Germinal center (tissue), 1 donor: ENCODE data around the gene ADRA2B.

Source experiments
- DNase-seq: peaks from one replicate; pipeline ENCODE4 v3.0.0; 2012; ENCODE audit warnings: mixed read lengths, low spot score

Gene ADRA2B

DNA sequence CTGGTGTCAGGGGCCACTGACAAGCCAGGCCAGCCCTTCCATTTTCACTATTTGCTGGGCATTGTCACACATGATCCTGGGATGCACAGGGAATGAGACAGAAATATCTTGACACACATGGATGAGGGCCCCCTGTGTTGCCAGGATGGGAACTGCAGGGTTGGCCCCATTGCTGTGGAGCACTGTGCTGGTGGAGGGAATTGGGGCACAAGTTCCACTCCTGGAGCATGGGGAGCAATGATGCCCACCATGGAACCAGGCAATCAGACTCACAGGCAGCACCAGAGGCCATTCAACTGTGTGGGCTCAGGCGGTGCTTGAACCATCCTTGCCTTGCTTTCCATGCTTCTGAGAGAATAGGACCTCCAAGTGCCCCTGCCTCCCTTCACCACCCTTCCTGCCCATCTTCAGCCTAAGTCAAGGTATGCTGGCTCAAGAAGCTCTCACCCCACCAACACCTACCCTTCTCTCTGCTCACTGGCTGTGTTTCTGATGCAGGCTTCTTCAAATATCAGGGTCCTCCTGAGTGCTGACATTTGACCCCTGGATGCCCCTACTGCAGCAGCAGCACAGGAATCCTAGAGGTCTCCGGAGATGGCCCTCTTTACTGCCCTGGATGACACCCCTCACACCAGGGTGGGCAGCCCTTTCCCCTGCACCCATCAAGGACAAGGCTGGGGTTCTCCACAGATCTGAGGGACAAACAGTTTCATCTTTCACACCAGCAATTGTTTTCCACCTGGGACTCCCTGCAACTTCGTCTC is 11.0 kb downstream of the ADRA2B start:
- no peak for DNase-seq

DNA sequence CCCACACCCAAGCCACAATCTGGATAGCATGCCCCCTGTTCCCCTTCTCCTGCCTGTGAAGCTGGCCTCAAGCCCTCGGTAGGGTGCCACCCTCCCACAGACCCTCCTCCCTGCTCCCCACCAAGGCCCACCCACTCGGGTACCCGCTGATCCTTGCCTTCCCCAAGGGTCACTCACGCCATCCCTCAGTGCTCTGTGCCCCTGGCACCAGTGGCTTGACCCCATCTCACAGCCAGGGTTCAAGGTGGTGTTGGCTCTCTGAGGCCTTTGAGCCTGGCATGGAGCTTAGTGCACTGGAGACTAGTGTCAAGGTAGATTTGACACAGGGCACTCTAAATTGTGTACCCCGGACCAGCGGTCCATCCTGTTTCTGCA is 11.9 kb downstream of the ADRA2B start:
- no peak for DNase-seq

DNA sequence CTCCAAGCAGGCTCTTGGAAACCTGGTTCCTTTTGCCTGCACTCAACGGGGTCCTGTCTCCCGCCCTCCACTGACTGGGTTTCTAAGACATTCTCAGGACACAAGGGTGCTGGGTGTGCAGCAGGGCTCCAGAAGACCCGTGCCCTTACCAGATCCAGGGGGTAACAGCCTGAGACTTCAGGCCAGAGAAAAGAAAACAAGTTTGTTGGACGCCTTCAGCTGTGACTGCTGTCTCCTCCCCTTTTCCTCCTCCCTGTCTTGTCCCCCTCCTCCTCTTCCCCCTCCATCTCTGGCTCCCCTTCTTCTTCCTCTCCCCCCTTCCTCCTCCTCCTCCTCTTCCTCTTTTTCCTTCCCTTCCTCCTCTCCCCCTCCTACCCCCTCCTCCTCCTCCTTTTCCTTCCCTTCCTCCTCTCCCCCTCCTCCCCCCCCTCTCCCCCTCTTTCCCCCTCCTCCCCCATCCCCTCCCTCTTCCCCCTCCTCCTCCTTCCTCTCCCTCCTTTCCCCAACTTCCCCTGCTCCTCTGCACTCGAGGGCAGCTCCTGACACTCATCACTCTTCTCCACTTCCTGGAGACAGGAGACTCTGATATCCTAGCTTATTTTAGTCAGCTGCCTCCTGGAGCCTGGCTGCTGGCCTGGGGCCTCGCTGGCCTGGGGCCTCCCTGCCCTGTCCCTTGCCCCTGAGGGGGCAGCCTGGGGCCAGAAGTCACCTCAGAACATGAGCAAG is 12.4 kb downstream of the ADRA2B start:
- DNase-seq, result no peak

DNA sequence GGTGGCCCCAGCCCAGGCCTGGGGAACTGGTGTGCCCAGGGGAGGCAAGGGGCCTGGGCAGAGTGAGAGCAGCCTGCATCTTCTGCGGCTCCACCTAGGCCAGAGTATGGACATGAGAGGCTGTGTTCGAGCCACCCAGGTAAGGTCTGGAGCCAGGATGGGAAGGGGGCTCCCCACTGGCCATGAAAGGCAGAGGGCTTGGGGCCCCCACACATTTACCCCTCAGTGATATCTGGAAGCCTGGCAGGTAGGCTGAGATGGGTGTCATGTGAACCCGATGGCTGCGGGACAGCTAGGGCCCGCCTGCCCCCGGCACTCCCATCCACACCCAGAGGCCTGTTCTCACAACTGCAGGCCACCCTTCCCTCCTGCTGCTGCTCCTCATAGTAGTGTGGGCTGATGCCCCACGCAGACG is 13.2 kb downstream of the ADRA2B start:
- DNase-seq, result no peak

DNA sequence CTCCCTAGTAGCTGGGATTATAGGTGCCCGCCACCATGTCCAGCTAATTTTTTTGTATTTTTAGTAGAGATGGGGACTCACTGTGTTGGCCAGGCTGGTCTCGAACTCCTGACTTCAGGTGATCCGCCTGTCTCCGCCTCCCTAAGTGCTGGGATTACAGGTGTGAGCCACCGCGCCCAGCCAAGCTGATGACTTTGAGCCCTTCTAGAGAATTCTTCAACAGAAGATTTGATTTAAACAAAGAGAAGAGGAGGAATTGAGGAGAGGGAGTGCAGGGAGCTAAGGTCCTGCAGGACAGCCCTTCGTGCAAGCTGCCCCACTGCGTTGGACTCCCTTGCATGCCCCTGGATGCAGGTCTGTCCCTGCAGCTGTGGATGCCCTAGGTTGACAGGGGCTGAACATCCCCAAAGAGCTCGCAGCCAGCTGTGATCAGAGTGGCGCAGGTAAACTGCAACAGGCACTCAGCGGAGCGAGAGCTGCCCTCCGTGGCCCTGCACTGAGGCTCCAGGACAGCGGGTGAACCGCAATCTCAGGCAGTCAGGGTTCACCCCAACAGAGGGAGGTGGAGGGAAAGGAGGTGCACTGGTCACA is 13.7 kb downstream of the ADRA2B start:
- no peak for DNase-seq

DNA sequence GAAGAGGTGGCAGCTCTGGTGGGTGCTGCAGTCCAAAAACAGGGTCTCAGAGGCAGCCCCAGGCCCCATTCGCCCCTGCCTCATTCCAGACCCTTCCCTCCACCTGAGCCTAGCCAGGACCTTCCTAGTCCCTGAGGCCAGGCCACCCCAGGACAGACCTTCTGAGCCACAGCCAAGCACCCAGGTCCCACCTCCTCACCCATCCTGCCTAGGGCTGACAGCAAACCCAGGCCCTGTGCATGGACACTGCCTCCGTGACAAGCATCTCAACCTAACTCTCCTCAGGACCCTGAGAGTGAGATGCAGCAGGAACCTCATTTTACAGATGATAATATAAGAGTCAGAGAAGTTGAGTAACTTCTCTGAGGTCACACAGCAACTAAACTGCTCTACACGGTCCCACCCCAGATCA is 15.5 kb downstream of the ADRA2B start:
- no peak for DNase-seq

DNA sequence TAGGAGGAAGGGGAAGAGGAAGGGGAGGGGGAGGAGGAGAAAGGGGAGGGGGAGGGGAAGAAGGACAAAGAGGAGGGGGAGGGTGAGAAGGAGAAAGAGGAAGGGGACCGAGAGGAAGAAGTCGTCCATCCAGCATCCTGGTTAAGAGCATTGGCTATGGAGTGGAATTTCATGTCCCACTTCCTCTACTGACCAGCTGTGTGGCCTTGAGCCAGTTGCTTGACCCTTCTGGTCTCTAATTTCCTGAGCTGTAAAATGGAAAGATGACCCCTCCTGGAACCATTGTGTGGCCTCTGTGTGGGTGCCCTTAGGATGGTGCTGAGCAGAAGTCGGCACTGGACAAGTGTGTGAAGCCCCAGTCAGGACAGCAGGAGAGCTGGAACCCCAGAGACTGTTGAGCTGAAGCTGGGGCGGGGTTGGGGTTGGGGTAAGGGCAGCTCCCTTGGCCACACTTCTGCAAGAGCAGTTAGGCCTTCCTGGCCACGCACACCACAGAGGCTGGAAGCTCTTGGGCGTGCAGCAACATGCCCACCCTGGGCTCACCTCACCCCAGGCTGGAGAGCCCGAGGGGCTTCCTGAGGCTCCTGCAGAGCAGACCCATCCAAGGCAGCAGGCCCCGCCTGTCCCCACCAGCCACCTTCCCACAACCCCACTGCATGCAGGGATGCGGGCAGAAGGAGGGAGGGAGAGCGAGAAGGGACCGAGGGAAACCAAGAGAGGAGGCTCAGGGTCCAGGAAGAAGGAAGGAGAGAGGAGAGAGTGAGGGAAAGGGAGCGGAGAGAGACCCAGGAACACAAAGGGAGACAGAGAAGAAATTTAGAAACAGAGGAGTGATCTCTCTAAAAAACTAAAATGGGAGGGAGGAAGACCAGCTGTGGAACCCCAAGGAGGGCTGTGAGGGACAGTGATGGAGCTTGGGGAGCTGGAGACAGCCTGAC is 16.2 kb downstream of the ADRA2B start:
- no peak for DNase-seq

DNA sequence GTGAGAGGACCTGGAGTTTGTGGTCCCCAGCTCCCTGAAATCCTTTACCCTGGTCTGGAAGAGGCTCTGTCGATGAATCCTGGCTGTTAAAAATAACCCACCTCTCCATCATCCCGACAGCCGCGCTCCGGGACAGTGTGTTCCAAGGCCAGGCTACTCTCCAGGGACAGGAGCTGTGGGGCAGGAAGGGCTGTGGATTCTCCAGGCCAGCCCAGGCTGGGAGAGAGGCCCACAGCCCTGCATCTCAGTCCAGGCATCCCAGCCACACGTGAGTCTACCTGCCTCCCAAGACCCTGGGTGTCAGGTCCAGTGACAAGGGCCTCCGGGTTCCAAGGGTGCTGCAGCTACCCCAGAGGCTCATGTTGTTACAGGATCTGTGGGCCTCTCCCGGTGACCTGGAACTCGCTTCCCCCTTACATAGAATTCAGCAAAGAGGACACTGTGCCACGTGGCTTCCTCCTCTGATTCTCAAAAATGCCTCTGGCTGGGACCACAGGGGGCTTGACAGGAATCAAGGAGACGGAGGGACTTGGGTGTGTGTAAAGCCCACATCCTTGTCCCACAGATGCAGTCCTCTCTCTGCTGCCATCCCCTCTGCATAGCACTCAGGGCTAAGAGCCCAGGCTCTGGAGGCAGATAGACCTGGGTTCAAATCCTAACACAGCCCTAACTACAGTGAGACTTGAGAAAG is 17.3 kb downstream of the ADRA2B start:
- DNase-seq, result no peak

DNA sequence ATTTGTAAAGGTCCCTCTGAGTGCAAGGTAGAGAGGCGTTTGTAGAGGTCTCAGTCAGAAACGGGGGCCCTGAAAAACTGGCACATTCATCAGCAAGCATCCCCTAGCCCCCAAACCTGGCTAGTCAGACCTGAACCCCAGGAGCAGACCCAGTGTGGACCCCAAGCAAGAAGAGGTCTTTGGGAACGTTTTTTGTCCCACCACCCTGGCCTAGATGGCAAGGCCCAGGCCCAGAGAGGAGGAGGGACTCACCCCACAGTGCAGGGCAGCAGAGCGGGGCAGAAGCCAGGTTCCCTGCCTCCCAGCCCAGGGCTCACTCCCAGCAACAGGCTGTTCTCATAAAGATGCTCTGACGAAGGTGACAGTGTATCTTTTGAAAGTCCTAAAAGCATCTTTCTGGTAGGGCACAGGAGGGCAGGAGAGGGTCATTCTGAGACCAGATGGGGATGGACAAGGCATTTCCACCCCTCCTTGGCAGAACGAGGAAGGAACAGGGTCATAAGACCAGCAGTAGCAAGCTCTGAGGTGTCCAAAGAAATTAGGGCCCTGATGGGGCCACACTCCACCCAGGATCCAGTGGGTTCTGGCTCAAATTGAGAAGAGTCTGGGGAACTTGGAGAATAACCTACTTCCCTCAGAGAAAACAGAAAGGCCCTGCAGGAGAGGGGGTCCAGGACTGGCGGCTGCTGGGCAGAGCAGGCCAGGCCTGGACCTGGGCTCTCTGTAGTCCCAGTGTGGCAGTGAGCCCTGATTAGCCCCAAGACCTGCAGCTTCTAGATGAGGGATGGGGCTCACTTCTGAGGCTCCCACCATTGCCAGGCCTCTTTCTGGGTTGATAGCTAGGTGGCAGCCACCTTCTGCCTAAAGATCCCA is 18.2 kb downstream of the ADRA2B start:
- no peak for DNase-seq

DNA sequence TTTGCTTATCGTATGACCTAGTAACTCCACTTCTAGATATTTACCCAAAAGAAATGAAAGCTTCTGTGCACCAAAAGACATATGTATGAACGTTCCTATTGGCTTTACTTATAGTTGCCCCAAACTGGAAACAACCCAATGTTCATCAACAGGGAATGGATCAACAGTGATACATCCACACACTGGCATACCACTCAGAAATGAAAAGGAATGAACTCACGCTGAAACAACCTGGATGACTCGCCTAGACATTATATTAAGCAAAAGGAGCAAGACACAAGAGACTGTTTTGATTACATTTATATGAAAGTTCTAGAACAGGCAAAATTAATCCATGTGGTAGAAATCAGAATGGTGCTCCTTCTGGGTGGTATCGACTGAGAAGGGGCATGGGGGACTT is 18.9 kb downstream of the ADRA2B start:
- no peak for DNase-seq

DNA sequence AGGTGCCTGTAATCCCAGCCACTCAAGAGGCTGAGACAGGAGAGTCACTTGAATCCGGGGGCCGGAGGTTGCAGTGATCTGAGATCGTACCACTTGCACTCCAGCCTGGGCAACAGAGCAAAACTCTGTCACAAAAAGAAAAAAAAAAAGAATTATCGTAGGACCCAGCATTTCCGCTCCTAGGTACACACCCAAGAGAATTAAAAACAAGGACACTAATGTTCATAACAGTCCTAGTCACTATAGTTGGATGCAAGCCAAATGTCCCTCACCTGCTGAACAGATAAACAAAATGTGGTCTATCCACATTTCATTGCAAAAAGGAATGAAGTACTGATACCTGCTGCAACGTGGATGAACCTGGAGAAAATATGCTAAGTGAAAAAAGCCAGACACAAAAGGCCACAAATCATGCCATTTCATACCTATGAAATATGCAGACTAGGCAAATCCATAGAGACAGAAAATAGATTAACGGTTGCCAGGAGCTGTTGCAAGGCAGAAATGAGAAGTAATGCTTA is 21.2 kb downstream of the ADRA2B start:
- DNase-seq, result no peak

DNA sequence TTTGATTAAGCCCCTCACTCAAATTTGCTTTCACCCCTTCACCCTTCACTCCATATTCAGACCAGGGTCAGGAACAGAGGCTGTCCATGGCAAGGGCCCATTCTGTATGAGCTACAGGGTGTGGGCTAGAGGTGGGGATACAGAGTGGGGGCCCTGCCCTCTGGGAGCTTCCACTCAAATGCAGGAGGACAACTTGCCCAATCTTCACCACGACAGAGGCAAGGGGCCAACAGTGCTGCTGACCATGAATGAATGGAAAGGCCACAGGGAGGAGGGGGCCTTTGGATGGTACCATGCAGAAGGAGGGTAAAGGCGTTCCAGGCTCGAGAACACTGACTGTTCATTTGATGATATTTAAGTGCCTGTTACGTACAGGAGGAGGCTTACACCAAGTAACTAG is 22.8 kb downstream of the ADRA2B start:
- DNase-seq, result no peak

DNA sequence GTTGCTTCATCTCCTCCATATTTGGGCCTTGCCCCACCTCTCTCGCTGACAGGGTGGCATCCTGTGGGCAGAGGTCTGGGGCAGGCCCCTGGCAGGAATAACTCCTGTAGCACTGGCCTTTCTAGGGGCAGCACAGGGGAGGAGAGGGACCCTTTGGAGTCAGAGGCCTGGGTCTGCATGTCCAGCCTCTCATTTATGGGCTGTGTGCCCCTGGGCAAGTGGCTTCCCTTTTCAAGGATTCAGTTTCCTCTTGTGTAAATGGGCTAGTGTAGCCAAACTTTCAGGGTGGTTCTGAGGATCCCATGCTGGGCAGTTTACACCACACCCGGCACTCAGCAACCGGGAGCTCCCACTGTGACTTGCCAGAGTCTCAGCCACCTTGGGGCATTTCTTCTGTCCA is 23.4 kb downstream of the ADRA2B start:
- DNase-seq, result no peak

DNA sequence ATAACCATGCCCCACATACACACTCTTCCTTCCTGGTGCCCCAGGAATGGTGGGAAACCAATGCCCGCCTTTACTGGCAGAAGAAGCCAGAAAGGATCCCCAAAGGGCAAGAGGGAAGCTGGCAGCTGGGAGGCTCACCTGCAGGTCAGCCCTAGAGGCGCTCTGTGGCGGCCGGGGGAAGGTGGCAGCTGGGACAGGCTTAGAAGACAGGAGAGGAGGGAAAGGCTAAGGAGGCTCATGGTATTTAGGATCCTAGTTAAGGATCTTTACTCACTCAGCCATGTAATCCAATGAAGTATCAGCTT is 23.8 kb downstream of the ADRA2B start:
- no peak for DNase-seq

DNA sequence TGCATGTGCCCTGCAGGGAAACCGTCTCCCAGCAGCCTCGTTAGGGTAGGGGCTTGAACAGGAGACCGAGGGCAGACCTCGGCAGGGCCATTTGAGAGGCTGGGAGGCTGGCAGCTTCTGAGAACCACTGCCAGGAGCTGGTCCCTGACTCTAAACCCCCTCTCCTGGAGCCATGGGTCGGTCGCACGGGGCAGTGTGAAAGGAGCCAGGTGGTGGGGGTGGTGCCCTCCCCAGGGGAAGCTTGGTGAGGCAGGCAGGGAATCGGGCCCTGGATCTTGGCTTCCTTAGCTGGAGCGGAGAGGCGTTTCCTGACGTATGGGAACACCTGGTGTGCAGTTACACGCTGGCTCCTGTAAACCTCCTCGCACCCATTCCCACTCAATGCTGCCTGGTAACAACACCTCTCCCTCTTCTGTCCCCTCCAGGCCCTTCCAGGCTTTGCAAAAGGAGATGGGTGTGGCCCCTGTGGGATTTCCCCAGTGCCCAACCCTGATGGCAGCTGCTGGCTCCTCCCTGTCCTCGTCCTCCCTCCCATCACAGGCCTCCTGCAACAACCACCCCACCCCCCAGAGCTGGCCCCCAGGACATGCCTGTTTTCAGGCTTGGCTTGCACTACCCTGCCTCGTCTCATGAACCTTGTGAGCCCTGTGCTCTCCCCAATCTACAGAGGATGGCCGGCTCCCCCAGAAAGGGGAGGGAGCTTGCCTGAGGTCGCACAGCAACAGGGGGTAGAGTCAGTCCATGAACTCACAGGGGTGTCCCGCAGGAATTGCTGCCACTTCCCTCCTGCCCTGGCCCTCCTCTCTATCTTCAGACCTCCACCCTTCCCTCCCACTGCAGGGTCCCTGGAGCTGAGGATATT is 24.4 kb downstream of the ADRA2B start:
- no peak for DNase-seq

DNA sequence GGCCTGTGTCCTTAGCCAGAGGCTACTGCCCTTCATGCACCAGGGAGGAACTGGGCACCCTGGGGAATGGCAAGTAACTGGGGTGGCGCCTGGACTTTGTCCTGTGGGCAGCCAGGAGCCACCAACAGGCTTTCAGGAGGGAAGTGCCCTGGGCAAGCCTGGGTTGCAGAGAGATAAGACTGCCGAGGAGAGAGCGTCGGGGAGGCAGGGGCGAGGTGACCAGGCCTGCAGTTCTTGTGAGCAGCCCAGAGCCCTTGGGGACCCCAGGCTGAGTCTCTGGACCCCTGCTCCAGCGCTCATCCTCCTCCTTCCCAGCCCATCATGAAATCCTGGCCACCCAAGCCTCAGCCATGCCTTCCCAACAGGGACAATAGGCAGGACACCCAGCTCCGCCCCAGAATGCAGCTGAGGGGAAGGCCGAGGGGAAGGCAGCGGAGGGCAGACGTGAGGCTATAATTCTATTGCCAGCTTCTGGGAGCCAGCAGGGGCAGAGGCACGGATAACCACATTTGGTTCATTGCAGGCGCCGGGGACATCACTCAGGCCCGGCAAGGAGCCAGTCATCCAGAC is 25.1 kb downstream of the ADRA2B start:
- DNase-seq, result no peak

DNA sequence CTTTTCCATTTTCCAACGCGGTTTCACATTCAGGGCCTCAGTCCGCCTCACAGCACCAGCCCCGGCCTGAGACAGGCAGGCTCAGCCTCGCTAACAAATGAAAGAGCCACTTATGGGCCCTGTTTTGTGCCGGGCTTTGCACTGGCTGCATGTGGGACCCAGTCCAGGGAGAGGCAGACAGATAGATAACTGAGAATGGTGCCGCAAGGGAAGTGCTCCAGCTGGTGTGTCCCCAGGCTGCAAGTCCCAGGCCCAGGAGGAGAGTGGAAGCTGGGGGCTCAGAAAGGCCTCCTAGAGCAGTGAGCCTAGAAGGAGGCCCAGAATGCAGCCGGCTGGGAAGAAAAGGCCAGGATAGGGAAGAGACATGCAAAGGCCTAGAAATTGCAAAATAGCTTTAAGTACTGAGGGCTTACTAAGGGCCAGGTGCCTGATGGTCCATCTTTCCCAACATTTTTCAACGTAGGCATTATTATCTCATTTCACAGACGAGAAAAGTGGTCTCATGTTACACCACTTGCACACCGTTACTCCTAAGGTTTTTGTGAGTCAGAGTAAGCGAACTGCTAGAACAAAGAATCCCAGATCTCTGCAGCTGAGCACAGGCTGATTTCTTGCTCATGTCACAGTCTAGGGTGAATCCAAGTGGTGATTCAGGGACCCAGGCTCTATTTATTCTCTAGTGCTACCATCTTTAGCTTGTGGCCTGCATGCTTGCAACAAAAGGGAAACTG is 26.0 kb downstream of the ADRA2B start:
- no peak for DNase-seq

DNA sequence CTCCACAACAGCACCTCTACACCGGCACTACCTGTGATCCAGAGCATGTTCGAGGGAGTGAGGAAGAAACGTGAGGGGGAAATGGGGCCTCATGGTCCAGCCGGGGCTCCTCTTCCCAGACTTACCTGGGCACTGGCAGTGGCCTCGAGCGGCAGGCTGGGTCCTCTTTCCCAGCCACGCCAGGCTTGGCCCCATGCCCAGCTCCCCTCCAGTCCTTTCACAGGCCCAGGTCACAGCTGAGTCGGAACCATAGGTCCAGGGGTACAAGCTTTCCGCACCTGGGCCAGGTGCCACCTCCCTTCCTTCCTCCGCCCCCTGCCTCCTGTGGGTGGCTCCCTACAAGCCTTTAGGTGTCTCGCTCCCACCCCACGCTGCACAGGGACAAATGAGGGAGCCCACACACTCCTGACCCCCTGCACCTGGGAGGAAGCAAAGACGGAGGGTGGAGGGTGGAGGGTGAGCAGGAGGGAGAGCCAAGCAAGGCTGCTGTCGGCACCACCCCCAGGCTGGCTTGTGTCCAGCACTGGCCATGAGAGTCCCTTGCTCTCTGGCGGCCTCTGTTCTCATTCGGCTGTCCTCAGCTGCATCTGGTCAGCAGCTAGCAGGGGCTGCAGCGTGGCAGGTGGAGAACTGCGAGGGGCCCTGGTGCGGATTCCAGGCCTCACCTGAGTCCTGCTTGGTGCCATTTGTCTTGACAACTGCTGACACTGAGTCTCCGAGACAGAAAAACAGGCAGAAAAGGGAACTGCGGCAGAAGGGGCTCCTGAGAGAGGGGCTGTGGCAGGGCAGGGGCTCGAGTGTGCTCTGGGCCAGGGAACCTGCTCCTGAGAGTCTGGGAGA is 26.8 kb downstream of the ADRA2B start:
- DNase-seq, result no peak
